Stimulated activated CD8-positive, alpha-beta memory T cell treated with anti-CD3 and anti-CD28 coated beads, Interleukin-7, amount 100 ng/mL, for 1 hour (primary cell): ENCODE results near the gene WDR70.
"Not testable (repeated sequence)": the region's sequence is repeated elsewhere in the genome, so short reads cannot be mapped to it uniquely, and the experiment has no call there.

Experiments used
- DNase-seq, 2 donors: peaks; one replicate each; pipeline ENCODE4 v3.0.0-alpha.2; 2020; ENCODE audit warnings: low read depth in 2 of 2

Gene WDR70

GRCh38 chr5:37767251-37767650 is 388.1 kb downstream of the WDR70 start:
- no peak for DNase-seq

GRCh38 chr5:37767961-37768360 is 388.8 kb downstream of the WDR70 start:
- no peak for DNase-seq

GRCh38 chr5:37768371-37768770 is 389.3 kb downstream of the WDR70 start:
- no peak for DNase-seq

- no peak for DNase-seq
Observed at GRCh38 chr5:37769108-37769507, 390.0 kb downstream of the WDR70 start.

GRCh38 chr5:37769840-37770239 is 390.7 kb downstream of the WDR70 start:
- no peak for DNase-seq

- no peak for DNase-seq
Observed at GRCh38 chr5:37770786-37771185, 391.7 kb downstream of the WDR70 start.

- DNase-seq, result no peak
Observed at GRCh38 chr5:37771203-37771611, 392.1 kb downstream of the WDR70 start.

- DNase-seq, result no peak
Observed at GRCh38 chr5:37771731-37772130, 392.6 kb downstream of the WDR70 start.

GRCh38 chr5:37772255-37772654 is 393.1 kb downstream of the WDR70 start:
- DNase-seq, result no peak

GRCh38 chr5:37773809-37774208 is 394.7 kb downstream of the WDR70 start:
- no peak for DNase-seq

GRCh38 chr5:37774912-37775483 is 395.9 kb downstream of the WDR70 start:
- no peak for DNase-seq

- no peak for DNase-seq
Observed at GRCh38 chr5:37776826-37777225, 397.7 kb downstream of the WDR70 start.

GRCh38 chr5:37777432-37778130 is 398.5 kb downstream of the WDR70 start:
- DNase-seq, result no peak

GRCh38 chr5:37781409-37781808 is 402.3 kb downstream of the WDR70 start:
- not testable (repeated sequence) for DNase-seq

GRCh38 chr5:37786416-37786815 is 407.3 kb downstream of the WDR70 start:
- DNase-seq, result no peak

- no peak for DNase-seq
Observed at GRCh38 chr5:37786862-37787519, 407.9 kb downstream of the WDR70 start.

- no peak for DNase-seq
Observed at GRCh38 chr5:37787742-37788141, 408.6 kb downstream of the WDR70 start.

- no peak for DNase-seq
Observed at GRCh38 chr5:37789991-37790390, 410.9 kb downstream of the WDR70 start.

GRCh38 chr5:37791321-37791720 is 412.2 kb downstream of the WDR70 start:
- DNase-seq, result no peak

- DNase-seq, result no peak
Observed at GRCh38 chr5:37792975-37793631, 414.0 kb downstream of the WDR70 start.

- not testable (repeated sequence) for DNase-seq
Observed at GRCh38 chr5:37795292-37795691, 416.2 kb downstream of the WDR70 start.

GRCh38 chr5:37796435-37796834 is 417.3 kb downstream of the WDR70 start:
- not testable (repeated sequence) for DNase-seq
